ENCODE results near the gene GLI3. TPM values are rescaled to one million over a fixed set of nuclear protein-coding genes. Genes with fewer than 3 reads are reported as not detected.

Gene GLI3
- total and polyA plus RNA-seq, 2 of the 8 experiments (the other 6 are each of a cell fraction or from before 2014, with no cell fraction given), result 8.0 to 31.1 TPM

- POLR2A ChIA-PET (ENCODE audit: partially characterized antibody), result interaction anchor here (1.1 kb wide), 1 partner anchor 13 kb away, joined by 10 read pairs; no protein-coding TSS in a partner anchor
- Histone ChIP-seq H3K4me2 (ENCODE audit: insufficient read depth in 1 of 2, low read depth in 2 of 2, low read length in 2 of 2) (no peak overlapping the region), H3K4me1 (replicated peaks in 1 of 4; ENCODE audit: control insufficient read depth in 3 of 4, insufficient read depth in 4 of 4, low read length in 3 of 4) (peaks cover 2 to 15% (median 11%) of the 10 kb centered on the region in 4 experiments; a peak in 4 of 7 replicates), H2BK12ac (ENCODE audit: low read depth, low read length) (no peak overlapping the region), H2AK5ac (ENCODE audit: low read depth, low read length) (no peak overlapping the region), H2BK5ac (ENCODE audit: low read depth, low read length) (no peak overlapping the region), H3K36me3 (ENCODE audit: control insufficient read depth in 2 of 4, insufficient read depth in 4 of 4, low read length in 3 of 4) (no peaks in the 10 kb centered on the region), H3K9ac (replicated peaks in 1 of 4; ENCODE audit: extremely low read depth in 1 of 4, low read depth in 3 of 4, low read length in 3 of 4) (no peak overlapping the region; a peak in 1 of 7 replicates), H3K27me3 (replicated peaks in 1 of 4; ENCODE audit: control insufficient read depth in 3 of 4, extremely low read depth in 1 of 4, insufficient read depth in 3 of 4, low read length in 3 of 4) (no peaks in the 10 kb centered on the region), H2AFZ (ENCODE audit: low read length) (no peak overlapping the region), H3K56ac (replicated peaks; ENCODE audit: insufficient read length, low read depth, low read length) (no peak overlapping the region), H4K5ac (ENCODE audit: insufficient read length, low read depth, low read length) (no peak overlapping the region), H3K9me3 (ENCODE audit: insufficient read depth in 2 of 2, low read depth in 1 of 2, low read length in 1 of 2) (no peaks in the 10 kb centered on the region), H3K27ac (ENCODE audit: low read depth, low read length) (no peak overlapping the region), H2BK20ac (ENCODE audit: low read length) (no peak overlapping the region), H3K23ac (ENCODE audit: insufficient read length) (no peak overlapping the region), H4K20me1 (replicated peaks in 1 of 2; ENCODE audit: control insufficient read depth in 1 of 2, insufficient read depth in 2 of 2, low read length in 2 of 2) (peaks cover 0 to 5% of the 10 kb centered on the region in 2 experiments), H3K4ac (replicated peaks; ENCODE audit: insufficient read length, low read depth, low read length) (no peak overlapping the region), H3K79me2 (ENCODE audit: control insufficient read depth in 1 of 2, insufficient read depth in 2 of 2, low read length in 2 of 2) (0 out of 4 replicates have a peak, but pooled peaks cover 0 to 2% of the 10 kb centered on the region in 2 experiments), H3K14ac (ENCODE audit: insufficient read length) (no peak overlapping the region), H3K23me2 (ENCODE audit: low read depth, low read length) (no peaks in the 10 kb centered on the region), H3K4me3 (ENCODE audit: extremely low read depth in 1 of 4, insufficient read depth in 2 of 4, low read depth in 3 of 4, low read length in 4 of 4) (no peak overlapping the region), H2BK15ac (ENCODE audit: low read length) (no peak overlapping the region), H2BK120ac (replicated peaks; ENCODE audit: low read depth, low read length) (no peak overlapping the region), H4K8ac (ENCODE audit: extremely low read depth, insufficient read depth, low read length) (no peak overlapping the region), H4K91ac (replicated peaks; ENCODE audit: insufficient read length, low read length) (no peak overlapping the region), H3K18ac (ENCODE audit: extremely low read depth, low read length) (no peak overlapping the region), H3K79me1 (ENCODE audit: low read depth, low read length) (no peaks in the 10 kb centered on the region)
- CTCF ChIA-PET (ENCODE audit: partially characterized antibody), result interaction anchor here (0.8 to 5.9 kb wide), 4 partner anchors 11 to 35 kb away, joined by 3 to 25 read pairs (median 11); no protein-coding TSS in a partner anchor
- no peak for FAIRE-seq
- WGBS, 2 experiments (ENCODE audit: extremely low coverage in 1 of 2, insufficient coverage in 1 of 2, insufficient read length in 1 of 2, insufficient replicate concordance in 2 of 2, low coverage in 1 of 2, low lambda C conversion rate in 2 of 2, missing lambda C conversion rate in 1 of 2), result 93% methylated on average over 7 of the region's 7 CpGs; no CpG with 5 or more reads in 1 of the 2 experiments
- DNase-seq (ENCODE audit: low read depth in 1 of 2, low spot score in 2 of 2), result no peak
These were observed 85.7 kb downstream of the GLI3 start for GRCh38 chr7:42151309-42151708.
